Smooth muscle cell (in vitro differentiated cells): Measurements from ENCODE around the gene FAM199X. TPM values are rescaled to one million over a fixed set of nuclear protein-coding genes. Genes with fewer than 3 reads are reported as not detected.

Experiments used
- DNase-seq: peaks from one replicate; lab custom pipeline; 2025; ENCODE audit not compliant: unreplicated experiment; lab: John Stamatoyannopoulos, UW
- H2AFZ ChIP-seq: fragments of 200-600 bp; sonication (generic); 2 replicates; pipeline ENCODE4 v1.6.0; 2016; ENCODE audit warnings: antibody characterized with exemption, low read depth, mild to moderate bottlenecking
- H3F3A ChIP-seq: fragments of 200-600 bp; sonication (generic); 2 replicates; pipeline ENCODE4 v1.6.0; 2017; ENCODE audit warnings: antibody characterized with exemption, low read depth
- H3K27ac ChIP-seq: fragments of 200-600 bp; sonication (generic); 2 replicates; pipeline ENCODE4 v1.5.1; 2016; ENCODE audit warnings: low read depth, mild to moderate bottlenecking
- H3K27me3 ChIP-seq: fragments of 200-600 bp; sonication (generic); 2 replicates; pipeline ENCODE4 v1.6.1; 2016; ENCODE audit warnings: low read depth, mild to moderate bottlenecking
- H3K36me3 ChIP-seq: fragments of 200-600 bp; sonication (generic); 2 replicates; pipeline ENCODE4 v1.5.1; 2016; ENCODE audit warnings: low read depth
- H3K4me1 ChIP-seq: fragments of 200-600 bp; sonication (generic); 2 replicates; pipeline ENCODE4 v1.5.1; 2016; ENCODE audit warnings: low read depth
- H3K4me2 ChIP-seq: fragments of 200-600 bp; sonication (generic); 2 replicates; pipeline ENCODE4 v1.6.0; 2016; ENCODE audit warnings: mild to moderate bottlenecking
- H3K4me3 ChIP-seq: fragments of 200-600 bp; sonication (generic); 2 replicates; pipeline ENCODE4 v1.5.1; 2016; ENCODE audit warnings: mild to moderate bottlenecking
- H3K79me2 ChIP-seq: fragments of 200-600 bp; sonication (generic); 2 replicates; pipeline ENCODE4 v1.6.0; 2016; ENCODE audit warnings: low read depth, mild to moderate bottlenecking
- H3K9ac ChIP-seq: fragments of 200-600 bp; sonication (generic); 2 replicates; pipeline ENCODE4 v1.6.0; 2016; ENCODE audit warnings: low read depth
- H3K9me3 ChIP-seq: fragments of 200-600 bp; sonication (generic); replicated peaks from 2 replicates; pipeline ENCODE4 v1.5.1; 2016; ENCODE audit warnings: low read depth
- H4K20me1 ChIP-seq: fragments of 200-600 bp; sonication (generic); 2 replicates; pipeline ENCODE4 v1.6.0; 2016; ENCODE audit warnings: low read depth
- WGBS: methylation state at CpG from one replicate; pipeline ENCODE4 v1.1.7; 2016; ENCODE audit warnings: low lambda C conversion rate; 5-methylcytosine and 5-hydroxymethylcytosine counted together
- polyA plus RNA-seq: library from polyadenylated mRNA; unstranded; fragments of >200 nt; fragmentation: Nextera tagmentation; extraction: Ambion mirVana; gene quantifications from 2 replicates; pipeline ENCODE4 v1.2.1, GENCODE V29; 2016
- total RNA-seq: library from RNA; depleted of rRNA; stranded (reverse); fragments of >200 nt; gene quantifications from 2 replicates; pipeline ENCODE4 v1.2.3, GENCODE V29; 2014
- TF ChIP-seq, protein P1 (sequence below): fragments of 200-600 bp; sonication (generic); IDR thresholded peaks from 2 replicates; pipeline ENCODE4 v1.5.1; 2017; ENCODE audit warnings: borderline replicate concordance, mild to moderate bottlenecking, antibody characterized with exemption; ENCODE audit not compliant: insufficient read depth, poor library complexity, severe bottlenecking

The FAM199X gene
- total and polyA plus RNA-seq, 2 experiments from 2014 or later: 4.1 to 16.2 TPM

DNA sequence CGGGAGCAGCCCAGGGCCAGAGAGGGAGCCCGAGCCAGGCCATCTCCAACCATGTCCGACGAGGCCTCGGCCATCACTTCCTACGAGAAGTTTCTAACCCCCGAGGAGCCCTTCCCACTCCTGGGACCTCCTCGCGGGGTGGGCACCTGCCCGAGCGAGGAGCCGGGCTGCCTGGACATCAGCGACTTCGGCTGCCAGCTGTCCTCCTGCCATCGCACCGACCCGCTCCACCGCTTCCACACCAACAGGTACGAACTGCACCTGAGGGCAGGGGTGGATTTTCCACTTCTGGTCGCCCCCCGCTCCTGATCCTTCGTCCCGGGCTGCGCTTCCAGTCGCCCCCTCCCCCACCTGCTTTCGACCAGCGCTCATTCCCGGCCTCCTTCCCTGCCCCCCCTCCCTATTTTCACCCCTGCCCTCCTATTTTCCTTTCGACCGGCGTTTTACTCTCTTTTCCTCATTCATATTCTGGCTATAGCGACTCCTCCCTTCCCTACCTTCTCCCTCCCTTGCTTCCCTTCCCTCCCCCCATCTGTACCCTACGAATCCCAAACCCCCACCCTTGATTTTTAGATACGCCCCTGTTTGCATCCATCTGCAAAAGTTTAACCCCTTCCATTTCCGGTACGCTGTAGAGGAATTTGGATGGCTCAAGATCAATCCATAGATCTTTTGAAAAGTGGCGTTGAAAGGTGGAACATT lies 633 bp downstream of the FAM199X start:
- Histone ChIP-seq H3K9me3 (no peaks in the 10 kb centered on the region), H2AFZ (peak overlapping the region; percentile 43), H4K20me1 (peaks cover 26% of the 10 kb centered on the region), H3K27me3 (no peaks in the 10 kb centered on the region), H3K27ac (no peak overlapping the region), H3K9ac (peak overlapping the region; percentile 66), H3K79me2 (peaks cover 26% of the 10 kb centered on the region), H3K4me3 (peak overlapping the region; percentile 67), H3K4me2 (peak overlapping the region; percentile 88), H3F3A (no peaks in the 10 kb centered on the region), H3K4me1 (no peaks in the 10 kb centered on the region), H3K36me3 (no peaks in the 10 kb centered on the region)
- TF ChIP-seq, protein P1, sequence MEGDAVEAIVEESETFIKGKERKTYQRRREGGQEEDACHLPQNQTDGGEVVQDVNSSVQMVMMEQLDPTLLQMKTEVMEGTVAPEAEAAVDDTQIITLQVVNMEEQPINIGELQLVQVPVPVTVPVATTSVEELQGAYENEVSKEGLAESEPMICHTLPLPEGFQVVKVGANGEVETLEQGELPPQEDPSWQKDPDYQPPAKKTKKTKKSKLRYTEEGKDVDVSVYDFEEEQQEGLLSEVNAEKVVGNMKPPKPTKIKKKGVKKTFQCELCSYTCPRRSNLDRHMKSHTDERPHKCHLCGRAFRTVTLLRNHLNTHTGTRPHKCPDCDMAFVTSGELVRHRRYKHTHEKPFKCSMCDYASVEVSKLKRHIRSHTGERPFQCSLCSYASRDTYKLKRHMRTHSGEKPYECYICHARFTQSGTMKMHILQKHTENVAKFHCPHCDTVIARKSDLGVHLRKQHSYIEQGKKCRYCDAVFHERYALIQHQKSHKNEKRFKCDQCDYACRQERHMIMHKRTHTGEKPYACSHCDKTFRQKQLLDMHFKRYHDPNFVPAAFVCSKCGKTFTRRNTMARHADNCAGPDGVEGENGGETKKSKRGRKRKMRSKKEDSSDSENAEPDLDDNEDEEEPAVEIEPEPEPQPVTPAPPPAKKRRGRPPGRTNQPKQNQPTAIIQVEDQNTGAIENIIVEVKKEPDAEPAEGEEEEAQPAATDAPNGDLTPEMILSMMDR: no peak
- WGBS: 47% methylated on average over 22 of the region's 37 CpGs
- DNase-seq: no peak

DNA sequence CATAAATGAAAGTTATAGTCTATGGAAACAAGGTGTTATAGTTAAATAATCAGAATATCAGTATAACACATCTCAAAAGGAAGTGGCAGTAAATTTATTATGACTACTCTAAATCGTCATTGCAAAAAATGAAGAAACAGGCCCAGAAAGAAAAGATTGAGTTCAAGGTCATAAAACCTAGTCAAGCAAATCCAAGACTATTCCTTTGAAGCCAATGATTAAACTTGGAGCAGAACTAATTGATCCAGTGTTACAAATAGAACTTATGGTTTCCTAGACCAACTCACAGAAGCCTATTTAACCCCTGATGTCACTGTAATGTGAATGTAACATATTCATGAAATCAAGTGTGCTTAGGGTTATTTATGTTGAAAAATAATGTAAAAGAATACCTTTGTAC lies 1.9 kb downstream of the FAM199X start:
- H4K20me1 ChIP-seq: peaks cover 28% of the 10 kb centered on the region
- no peaks in the 10 kb centered on the region for H3K9me3 ChIP-seq
- H3K79me2 ChIP-seq: peaks cover 26% of the 10 kb centered on the region
- 54% methylated on average over 1 of the region's 1 CpG for whole genome bisulfite sequencing
- no peaks in the 10 kb centered on the region for H3K36me3 ChIP-seq
- TF ChIP-seq, protein P1: no peak
- no peak overlapping the region for H2AFZ ChIP-seq
- H3K9ac ChIP-seq: no peak overlapping the region
- no peaks in the 10 kb centered on the region for H3F3A ChIP-seq
- no peaks in the 10 kb centered on the region for H3K4me1 ChIP-seq
- no peak overlapping the region for H3K27ac ChIP-seq
- H3K4me2 ChIP-seq: peak overlapping the region; percentile 88
- peak overlapping the region; percentile 67 for H3K4me3 ChIP-seq
- no peaks in the 10 kb centered on the region for H3K27me3 ChIP-seq
- no peak for DNase-seq

DNA sequence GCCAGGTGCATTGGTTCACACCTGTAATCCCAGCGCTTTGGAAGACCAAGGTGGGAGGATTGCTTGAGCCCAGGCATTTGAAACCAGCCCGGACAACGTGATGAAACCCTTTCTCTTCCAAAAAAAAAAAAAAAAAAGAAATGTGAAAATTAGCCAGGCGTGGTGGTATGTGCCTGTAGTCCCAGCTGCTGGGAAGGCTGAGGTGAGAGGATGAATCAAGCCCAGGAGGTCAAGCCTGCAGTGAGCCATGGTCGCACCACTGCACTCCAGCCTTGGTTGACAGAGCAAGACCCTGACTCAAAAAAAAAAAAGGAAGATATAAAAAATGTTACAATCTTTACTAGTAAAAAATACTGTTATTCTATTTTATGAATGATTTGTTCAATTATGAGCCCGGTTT lies 5.9 kb downstream of the FAM199X start:
- H4K20me1 ChIP-seq: peaks cover 28% of the 10 kb centered on the region
- H3K36me3 ChIP-seq: peaks cover 8% of the 10 kb centered on the region
- H2AFZ ChIP-seq: no peak overlapping the region
- DNase-seq: no peak
- TF ChIP-seq, protein P1: no peak
- H3K27me3 ChIP-seq: no peaks in the 10 kb centered on the region
- H3K9ac ChIP-seq: no peak overlapping the region
- H3K4me2 ChIP-seq: no peak overlapping the region
- 57% methylated on average over 6 of the region's 6 CpGs for WGBS
- H3F3A ChIP-seq: no peaks in the 10 kb centered on the region
- peaks cover 3% of the 10 kb centered on the region for H3K9me3 ChIP-seq
- H3K79me2 ChIP-seq: peaks cover 30% of the 10 kb centered on the region
- no peak overlapping the region for H3K27ac ChIP-seq
- H3K4me1 ChIP-seq: no peaks in the 10 kb centered on the region
- no peak overlapping the region for H3K4me3 ChIP-seq

DNA sequence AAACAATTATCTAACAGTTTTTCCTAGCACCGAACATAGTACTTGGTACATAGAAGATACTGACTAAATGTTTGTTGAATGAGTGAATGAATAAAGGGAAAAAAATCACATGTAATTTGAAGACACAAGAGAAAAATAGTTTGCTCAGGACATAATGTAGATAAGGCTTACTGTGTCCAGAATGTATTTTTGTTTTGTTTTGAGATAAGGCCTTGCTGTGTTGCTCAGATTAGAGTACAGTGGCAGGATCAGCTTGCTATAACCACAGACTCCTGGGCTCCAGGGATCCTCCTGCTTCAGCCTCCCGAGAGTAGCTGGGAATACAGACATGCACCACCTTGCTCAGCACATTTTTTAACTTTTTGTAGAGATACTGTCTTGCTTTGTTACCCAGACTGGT lies 6.5 kb downstream of the FAM199X start:
- H3K4me2 ChIP-seq: no peak overlapping the region
- TF ChIP-seq, protein P1: no peak
- no peaks in the 10 kb centered on the region for H3F3A ChIP-seq
- 79% methylated on average over 2 of the region's 2 CpGs for WGBS
- no peak overlapping the region for H3K9ac ChIP-seq
- no peak for DNase-seq
- no peak overlapping the region for H3K27ac ChIP-seq
- H3K4me1 ChIP-seq: no peaks in the 10 kb centered on the region
- H3K9me3 ChIP-seq: peaks cover 3% of the 10 kb centered on the region
- no peak overlapping the region for H3K4me3 ChIP-seq
- peaks cover 24% of the 10 kb centered on the region for H4K20me1 ChIP-seq
- H3K36me3 ChIP-seq: peaks cover 8% of the 10 kb centered on the region
- no peak overlapping the region for H2AFZ ChIP-seq
- H3K27me3 ChIP-seq: no peaks in the 10 kb centered on the region
- H3K79me2 ChIP-seq: peaks cover 23% of the 10 kb centered on the region
